ENCODE measurements around the gene DYRK4. TPM values are rescaled to one million over a fixed set of nuclear protein-coding genes. Genes with fewer than 3 reads are reported as not detected.

The DYRK4 gene
- total and polyA plus RNA-seq, 2 of the 13 experiments (the other 11 are each of a cell fraction or from before 2014, with no cell fraction given), result 29.4 to 40.2 TPM

- TF ChIP-seq TEF (CRISPR knock-in tag; IDR thresholded peaks at IDR 0.05) (no peak), ZSCAN20 (CRISPR knock-in tag; IDR thresholded peaks at IDR 0.05; ENCODE audit: borderline replicate concordance) (no peak), ZNF784 (CRISPR knock-in tag; IDR thresholded peaks at IDR 0.05; ENCODE audit: borderline replicate concordance) (no peak), ZFX (CRISPR knock-in tag; IDR thresholded peaks at IDR 0.05; ENCODE audit: low read depth) (peak; percentile 40; the same call in 1 of the 2 replicates), PHB2 (IDR thresholded peaks at IDR 0.05; ENCODE audit: partially characterized antibody) (no peak), ZNF34 (CRISPR knock-in tag; IDR thresholded peaks at IDR 0.05; ENCODE audit: borderline replicate concordance) (no peak), LCORL (IDR thresholded peaks at IDR 0.05) (no peak), LCORL (CRISPR knock-in tag; IDR thresholded peaks at IDR 0.05) (no peak), RFX5 (IDR thresholded peaks at IDR 0.05; ENCODE audit: low read depth, low read length) (no peak), ZNF569 (CRISPR knock-in tag; IDR thresholded peaks at IDR 0.05; ENCODE audit: borderline replicate concordance) (no peak), FOXC1 (CRISPR knock-in tag; IDR thresholded peaks at IDR 0.05; ENCODE audit: borderline replicate concordance) (no peak; the same call in 1 of the 2 replicates), ZSCAN31 (CRISPR knock-in tag; IDR thresholded peaks at IDR 0.05; ENCODE audit: low read depth) (no peak), STAG1 (CRISPR knock-in tag; IDR thresholded peaks at IDR 0.05) (no peak), KLF15 (CRISPR knock-in tag; IDR thresholded peaks at IDR 0.05; ENCODE audit: borderline replicate concordance) (0 out of 2 replicates have a peak, but pooled peaks have one; percentile 42), PCBP2 (optimal IDR thresholded peaks at IDR 0.05; ENCODE audit: low read depth, low read length, poor library complexity, severe bottlenecking) (no peak), ATAD3A (CRISPR knock-in tag; IDR thresholded peaks at IDR 0.05) (no peak), ZBTB2 (CRISPR knock-in tag; IDR thresholded peaks at IDR 0.05; ENCODE audit: low read depth) (peak; percentile 62; the same call in 1 of the 2 replicates), HOXA9 (CRISPR knock-in tag; IDR thresholded peaks at IDR 0.05; ENCODE audit: borderline replicate concordance) (no peak), MXI1 (IDR thresholded peaks at IDR 0.05; ENCODE audit: borderline replicate concordance, low read depth, low read length) (peak; percentile 72; the same call in 1 of the 3 replicates), CEBPG (CRISPR knock-in tag; IDR thresholded peaks at IDR 0.05) (no peak; the same call in 1 of the 2 replicates), EP300 (IDR thresholded peaks at IDR 0.05; ENCODE audit: low read depth in 2 of 2, low read length in 2 of 2) (peak in 1 of 2 experiments; percentile 58; a peak in 2 of 4 replicates), EP300 (CRISPR knock-in tag; IDR thresholded peaks at IDR 0.05; ENCODE audit: borderline replicate concordance) (no peak), RARA (CRISPR knock-in tag; IDR thresholded peaks at IDR 0.05) (no peak), PAWR (CRISPR knock-in tag; IDR thresholded peaks at IDR 0.05; ENCODE audit: borderline replicate concordance) (no peak), RFX3 (CRISPR knock-in tag; IDR thresholded peaks at IDR 0.05) (no peak), SIN3B (IDR thresholded peaks at IDR 0.05; ENCODE audit: low read length) (peak; percentile 95), ZNF382 (CRISPR knock-in tag; IDR thresholded peaks at IDR 0.05; ENCODE audit: borderline replicate concordance) (no peak), EHMT2 (IDR thresholded peaks at IDR 0.05; ENCODE audit: borderline replicate concordance, low read depth, low read length) (no peak; the same call in 1 of the 2 replicates), SP2 (CRISPR knock-in tag; IDR thresholded peaks at IDR 0.05) (peak; percentile 94)
These were observed 23.5 kb upstream of the DYRK4 start, which contains the start of gene RAD51AP1 (continued) for GRCh38 chr12:4538207-4539160.
